Measurements from ENCODE around the gene KMT2A.

The KMT2A gene

DNA sequence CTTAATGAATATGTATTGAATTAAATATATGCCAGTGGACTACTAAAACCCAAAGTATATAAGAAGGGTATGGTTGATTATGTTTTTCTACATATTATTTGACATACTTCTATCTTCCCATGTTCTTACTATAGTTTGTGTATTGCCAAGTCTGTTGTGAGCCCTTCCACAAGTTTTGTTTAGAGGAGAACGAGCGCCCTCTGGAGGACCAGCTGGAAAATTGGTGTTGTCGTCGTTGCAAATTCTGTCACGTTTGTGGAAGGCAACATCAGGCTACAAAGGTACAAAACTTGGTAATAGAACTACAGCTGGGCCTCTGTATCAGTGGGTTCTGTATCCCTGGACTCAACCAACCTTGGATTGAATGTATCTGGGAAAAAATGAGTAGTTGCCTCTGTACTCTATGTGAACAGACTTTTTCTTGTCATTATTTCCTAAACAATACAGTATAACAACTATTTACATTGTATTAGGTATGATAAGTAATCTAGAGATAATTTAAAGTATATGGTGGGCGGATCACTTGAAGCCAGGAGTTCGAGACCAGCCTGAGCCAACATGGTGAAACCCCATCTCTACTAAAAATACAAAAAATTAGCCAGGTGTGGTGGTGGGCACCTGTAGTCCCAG is 52.3 kb downstream of the KMT2A start:
- DNase-seq (ENCODE audit: low read depth) = peak; percentile 82

DNA sequence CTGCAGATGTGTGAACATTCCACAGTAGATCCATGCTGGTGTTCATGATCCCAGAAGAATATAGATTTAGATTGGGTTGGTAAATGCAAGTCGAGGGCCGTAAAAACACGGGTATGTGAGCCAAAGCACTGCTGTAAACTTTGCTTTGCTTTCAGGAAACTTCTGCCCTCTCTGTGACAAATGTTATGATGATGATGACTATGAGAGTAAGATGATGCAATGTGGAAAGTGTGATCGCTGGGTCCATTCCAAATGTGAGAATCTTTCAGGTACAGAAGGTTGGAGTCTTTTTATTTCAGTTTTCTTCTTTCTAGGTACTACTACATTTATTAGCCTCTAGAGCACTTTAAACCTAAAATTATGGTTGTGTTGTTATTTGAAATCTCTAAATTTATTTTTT is 54.7 kb downstream of the KMT2A start:
- DNase-seq (ENCODE audit: low read depth) = no peak

DNA sequence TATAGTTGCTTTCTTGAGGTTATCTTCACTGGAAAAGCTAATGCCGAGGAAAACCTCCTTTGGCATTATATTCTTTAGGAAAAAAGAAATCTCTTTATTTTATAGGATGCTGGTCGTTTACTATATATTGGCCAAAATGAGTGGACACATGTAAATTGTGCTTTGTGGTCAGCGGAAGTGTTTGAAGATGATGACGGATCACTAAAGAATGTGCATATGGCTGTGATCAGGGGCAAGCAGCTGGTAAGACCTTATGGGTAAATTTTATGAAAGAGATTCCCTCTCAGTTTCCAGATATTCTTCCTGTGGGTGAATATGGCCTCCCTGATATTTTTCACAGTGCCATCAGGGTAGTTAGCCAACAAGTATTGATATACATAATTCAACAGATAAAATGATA is 61.5 kb downstream of the KMT2A start:
- DNase-seq (ENCODE audit: low read depth) = peak; percentile 86

DNA sequence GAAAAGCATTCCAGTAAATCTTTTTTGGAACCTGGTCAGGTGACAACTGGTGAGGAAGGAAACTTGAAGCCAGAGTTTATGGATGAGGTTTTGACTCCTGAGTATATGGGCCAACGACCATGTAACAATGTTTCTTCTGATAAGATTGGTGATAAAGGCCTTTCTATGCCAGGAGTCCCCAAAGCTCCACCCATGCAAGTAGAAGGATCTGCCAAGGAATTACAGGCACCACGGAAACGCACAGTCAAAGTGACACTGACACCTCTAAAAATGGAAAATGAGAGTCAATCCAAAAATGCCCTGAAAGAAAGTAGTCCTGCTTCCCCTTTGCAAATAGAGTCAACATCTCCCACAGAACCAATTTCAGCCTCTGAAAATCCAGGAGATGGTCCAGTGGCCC is 66.9 kb downstream of the KMT2A start:
- no peak for DNase-seq (ENCODE audit: low read depth)

DNA sequence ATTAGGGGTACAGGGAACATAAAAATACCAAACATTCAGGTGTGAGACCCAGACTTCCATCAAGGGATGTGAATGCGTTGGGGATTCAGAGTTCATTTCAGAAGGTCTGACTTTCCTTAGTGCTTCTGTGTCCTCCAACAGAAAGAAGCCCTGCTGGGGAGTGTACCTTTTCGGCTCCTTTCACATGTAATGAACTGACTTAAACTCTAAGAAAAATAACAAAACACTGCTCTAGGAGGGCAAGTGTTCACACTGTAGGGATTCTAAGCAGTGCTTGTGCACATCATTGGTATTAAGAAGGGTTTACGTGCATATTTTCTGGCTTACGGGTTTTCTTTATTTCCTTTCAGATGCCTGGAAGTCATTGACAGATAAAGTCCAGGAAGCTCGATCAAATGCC is 75.3 kb downstream of the KMT2A start:
- no peak for DNase-seq (ENCODE audit: low read depth)

DNA sequence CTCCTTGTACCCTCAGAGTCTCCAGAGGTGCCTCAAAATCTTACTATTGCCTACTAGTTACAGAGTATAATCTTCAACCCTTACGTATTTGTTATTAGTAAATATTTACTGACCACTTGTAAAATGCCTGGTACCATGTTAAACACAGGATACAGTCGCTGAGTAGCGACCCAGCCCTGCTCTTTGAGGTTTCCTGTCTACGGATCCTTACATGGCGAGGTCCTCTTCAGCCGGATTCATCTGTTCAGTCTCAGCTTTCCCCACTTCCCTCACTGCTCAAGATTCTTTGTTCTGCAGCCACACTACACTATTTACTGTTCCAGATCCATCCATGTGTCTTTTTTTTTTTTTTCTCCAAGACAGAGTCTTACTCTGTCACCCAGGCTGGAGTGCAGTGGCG is 77.8 kb downstream of the KMT2A start:
- no peak for DNase-seq (ENCODE audit: low read depth)

DNA sequence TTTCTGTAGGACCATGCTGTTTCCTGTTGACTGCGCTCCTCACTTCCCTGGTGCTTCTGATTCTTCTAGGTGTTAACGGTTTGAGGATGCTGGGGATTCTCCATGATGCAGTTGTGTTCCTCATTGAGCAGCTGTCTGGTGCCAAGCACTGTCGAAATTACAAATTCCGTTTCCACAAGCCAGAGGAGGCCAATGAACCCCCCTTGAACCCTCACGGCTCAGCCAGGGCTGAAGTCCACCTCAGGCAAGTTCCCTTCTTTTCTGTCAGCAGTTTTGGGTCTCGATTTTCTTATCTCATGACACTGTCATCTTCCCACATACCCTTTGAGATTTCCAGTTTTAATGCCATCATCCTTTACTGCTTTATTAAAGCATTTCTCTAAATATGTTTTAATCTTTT is 83.3 kb downstream of the KMT2A start:
- DNase-seq (ENCODE audit: low read depth) = no peak

DNA sequence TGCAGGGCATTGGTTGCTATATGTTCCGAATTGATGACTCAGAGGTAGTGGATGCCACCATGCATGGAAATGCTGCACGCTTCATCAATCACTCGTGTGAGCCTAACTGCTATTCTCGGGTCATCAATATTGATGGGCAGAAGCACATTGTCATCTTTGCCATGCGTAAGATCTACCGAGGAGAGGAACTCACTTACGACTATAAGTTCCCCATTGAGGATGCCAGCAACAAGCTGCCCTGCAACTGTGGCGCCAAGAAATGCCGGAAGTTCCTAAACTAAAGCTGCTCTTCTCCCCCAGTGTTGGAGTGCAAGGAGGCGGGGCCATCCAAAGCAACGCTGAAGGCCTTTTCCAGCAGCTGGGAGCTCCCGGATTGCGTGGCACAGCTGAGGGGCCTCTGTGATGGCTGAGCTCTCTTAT is 85.6 kb downstream of the KMT2A start:
- DNase-seq (ENCODE audit: low read depth) = no peak

DNA sequence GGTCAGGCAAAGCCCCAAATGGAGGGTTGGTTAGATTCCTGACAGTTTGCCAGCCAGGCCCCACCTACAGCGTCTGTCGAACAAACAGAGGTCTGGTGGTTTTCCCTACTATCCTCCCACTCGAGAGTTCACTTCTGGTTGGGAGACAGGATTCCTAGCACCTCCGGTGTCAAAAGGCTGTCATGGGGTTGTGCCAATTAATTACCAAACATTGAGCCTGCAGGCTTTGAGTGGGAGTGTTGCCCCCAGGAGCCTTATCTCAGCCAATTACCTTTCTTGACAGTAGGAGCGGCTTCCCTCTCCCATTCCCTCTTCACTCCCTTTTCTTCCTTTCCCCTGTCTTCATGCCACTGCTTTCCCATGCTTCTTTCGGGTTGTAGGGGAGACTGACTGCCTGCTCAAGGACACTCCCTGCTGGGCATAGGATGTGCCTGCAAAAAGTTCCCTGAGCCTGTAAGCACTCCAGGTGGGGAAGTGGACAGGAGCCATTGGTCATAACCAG is 86.3 kb downstream of the KMT2A start:
- peak; percentile 42 for DNase-seq (ENCODE audit: low read depth)

DNA sequence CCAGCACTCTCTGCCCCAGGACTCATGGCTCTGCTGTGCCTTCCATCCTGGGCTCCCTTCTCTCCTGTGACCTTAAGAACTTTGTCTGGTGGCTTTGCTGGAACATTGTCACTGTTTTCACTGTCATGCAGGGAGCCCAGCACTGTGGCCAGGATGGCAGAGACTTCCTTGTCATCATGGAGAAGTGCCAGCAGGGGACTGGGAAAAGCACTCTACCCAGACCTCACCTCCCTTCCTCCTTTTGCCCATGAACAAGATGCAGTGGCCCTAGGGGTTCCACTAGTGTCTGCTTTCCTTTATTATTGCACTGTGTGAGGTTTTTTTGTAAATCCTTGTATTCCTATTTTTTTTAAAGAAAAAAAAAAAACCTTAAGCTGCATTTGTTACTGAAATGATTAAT is 88.1 kb downstream of the KMT2A start:
- DNase-seq (ENCODE audit: low read depth) = no peak

DNA sequence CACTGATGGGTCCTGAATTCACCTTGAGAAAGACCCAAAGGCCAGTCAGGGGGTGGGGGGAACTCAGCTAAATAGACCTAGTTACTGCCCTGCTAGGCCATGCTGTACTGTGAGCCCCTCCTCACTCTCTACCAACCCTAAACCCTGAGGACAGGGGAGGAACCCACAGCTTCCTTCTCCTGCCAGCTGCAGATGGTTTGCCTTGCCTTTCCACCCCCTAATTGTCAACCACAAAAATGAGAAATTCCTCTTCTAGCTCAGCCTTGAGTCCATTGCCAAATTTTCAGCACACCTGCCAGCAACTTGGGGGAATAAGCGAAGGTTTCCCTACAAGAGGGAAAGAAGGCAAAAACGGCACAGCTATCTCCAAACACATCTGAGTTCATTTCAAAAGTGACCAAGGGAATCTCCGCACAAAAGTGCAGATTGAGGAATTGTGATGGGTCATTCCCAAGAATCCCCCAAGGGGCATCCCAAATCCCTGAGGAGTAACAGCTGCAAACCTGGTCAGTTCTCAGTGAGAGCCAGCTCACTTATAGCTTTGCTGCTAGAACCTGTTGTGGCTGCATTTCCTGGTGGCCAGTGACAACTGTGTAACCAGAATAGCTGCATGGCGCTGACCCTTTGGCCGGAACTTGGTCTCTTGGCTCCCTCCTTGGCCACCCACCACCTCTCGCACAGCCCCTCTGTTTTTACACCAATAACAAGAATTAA is 88.6 kb downstream of the KMT2A start:
- no peak for DNase-seq (ENCODE audit: low read depth)

DNA sequence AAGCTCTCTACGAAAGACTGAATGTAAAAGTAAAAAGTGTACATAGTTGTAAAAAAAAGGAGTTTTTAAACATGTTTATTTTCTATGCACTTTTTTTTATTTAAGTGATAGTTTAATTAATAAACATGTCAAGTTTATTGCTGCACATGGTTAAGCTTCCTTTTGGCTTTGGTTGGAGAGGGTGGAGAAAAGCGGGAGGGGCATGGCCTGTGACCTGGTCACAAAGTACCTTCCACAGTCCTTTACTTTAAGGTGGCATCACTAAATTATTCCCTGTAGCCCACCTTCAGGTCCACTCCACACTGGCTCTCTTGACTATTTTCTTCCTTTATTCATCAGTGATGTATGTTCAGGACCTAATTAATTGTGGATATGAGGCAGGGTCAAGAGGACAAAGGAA is 90.4 kb downstream of the KMT2A start:
- DNase-seq (ENCODE audit: low read depth) = no peak

DNA sequence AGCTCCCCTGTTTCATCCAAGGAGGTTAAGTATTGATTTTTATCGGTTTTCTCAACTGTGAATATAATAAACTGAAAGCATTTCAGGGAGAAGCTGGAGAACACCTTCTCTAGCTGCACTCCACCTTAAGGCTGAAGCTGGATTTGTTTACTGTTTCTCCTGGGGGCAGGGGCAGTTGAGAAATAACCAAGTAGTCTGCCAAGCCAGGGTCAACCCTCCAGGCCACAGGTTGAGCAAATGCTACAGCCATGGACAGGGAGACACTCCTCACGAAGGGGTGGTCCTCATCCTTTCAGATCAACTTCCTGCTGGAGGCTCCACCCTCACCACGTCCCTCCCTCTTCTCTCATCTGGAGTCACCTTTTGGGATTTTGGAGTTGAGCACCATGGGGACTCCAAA is 90.8 kb downstream of the KMT2A start, which contains the start of gene TTC36:
TTC36 (plus strand) TSS at position 366 of the 400 bp plus-strand sequence; CDS start at position 387, 21 bp downstream.
- no peak for DNase-seq (ENCODE audit: low read depth)

DNA sequence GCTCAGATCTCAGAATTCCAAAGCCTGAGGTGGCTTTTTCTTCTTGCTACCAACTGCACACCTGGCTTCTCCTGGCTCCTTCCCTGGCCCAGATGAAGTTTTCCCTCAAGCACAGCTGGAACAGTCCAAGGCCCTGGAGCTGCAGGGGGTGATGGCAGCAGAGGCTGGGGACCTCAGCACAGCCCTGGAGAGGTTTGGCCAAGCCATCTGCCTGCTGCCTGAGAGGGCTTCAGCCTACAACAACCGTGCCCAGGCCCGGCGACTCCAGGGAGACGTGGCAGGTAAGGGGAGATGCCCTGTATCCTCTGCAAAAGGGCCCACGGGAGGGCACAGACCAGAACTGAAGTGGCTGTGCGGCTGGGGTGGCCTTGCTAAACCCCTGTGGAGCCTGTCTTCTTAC is 92.2 kb downstream of the KMT2A start:
- DNase-seq (ENCODE audit: low read depth) = no peak

DNA sequence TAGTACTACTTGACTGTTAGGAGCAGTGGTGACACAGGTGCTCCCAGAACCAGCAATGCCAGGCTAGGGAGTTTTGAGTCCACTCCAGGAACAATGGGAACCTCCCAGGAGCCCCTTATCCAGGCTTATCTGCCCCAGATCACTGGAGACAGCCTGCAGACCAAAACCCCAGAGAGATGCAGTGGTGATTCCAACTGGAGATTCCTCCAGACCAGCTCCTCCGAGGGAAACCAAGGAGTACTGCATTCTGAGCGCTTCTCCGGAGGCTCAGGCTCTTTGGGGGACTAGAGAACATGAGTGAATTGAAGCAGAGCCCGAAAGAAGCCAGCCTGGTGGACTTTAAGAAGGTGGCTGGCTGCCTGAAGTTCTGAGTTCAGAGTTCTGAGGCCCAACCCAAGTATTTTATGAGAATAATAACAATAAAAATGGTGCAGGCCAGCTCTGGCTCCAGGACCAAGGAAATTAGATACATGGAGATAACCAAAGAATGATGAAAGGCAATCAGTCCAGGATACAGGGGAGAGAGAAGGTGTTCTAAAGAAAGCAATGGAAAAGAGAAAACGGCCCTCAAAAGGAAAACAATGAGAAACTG is 93.4 kb downstream of the KMT2A start:
- DNase-seq (ENCODE audit: low read depth) = no peak

DNA sequence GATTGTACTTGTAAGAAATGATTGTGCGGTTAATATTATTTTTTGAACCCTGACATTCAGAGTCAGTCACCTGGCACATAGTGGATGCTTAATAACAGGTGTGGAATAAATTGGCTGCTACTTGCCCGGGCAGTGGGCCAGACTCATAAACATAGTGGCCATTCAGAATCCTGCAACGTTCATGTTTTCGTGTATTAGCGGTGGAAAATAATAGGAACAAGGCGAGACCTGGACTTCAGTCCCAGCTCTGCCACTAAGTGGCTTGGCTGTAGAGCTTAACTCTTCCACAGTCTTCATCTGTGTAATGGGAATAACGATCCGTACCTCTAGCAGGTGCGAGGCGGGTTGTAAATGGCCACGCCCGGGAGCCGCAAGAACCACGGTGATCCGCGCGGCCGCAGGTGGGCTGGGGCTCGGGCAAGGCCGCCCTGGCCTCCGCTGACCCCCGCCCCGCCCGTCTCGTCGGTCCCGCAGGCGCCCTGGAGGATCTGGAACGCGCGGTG is 93.9 kb downstream of the KMT2A start:
- peak; percentile 28 for DNase-seq (ENCODE audit: low read depth)

DNA sequence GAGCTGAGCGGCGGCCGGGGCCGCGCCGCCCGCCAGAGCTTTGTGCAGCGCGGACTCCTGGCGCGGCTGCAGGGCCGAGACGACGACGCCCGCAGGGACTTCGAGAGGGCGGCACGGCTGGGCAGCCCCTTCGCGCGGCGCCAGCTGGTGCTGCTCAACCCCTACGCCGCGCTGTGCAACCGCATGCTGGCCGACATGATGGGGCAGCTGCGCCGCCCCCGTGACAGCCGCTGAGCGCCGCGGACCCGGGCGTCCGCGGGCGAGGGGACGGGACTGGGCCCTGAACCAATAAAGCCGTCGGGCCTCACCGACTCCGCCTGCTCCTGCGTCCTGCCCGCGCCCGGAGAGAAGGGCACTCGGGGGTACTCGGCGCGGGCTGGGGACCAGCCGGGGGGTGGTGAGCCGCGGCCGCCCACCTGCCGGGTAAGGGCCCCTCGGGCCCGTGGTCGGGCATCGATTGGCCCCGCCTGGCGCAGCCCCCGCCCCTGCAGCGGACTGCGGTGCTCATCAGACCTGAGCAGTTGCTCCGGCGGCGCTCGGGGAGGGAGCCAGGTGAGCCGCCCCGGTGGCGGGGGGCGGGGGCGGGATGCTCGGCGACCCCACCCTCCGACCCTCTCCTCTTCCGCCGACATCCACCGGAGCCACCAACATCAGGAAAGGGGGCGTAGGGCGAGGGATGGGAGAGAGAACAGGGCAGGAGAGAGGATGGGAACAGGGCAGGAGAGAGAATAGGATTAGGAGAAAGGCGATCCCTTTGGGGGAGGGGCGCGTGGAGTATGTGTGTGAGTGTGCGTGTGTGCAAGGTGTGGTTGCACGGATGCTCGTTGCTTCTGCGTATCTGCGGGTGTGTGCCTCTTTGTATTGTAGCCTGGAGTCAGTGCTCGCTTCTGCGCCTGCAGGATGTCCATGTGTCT is 94.6 kb downstream of the KMT2A start, which contains the start of gene TMEM25:
TMEM25 (plus strand) TSS at position 510 of the 914 bp plus-strand sequence. CDS start 610 bp downstream, outside the sequence.
- peak; percentile 49 for DNase-seq (ENCODE audit: low read depth)

DNA sequence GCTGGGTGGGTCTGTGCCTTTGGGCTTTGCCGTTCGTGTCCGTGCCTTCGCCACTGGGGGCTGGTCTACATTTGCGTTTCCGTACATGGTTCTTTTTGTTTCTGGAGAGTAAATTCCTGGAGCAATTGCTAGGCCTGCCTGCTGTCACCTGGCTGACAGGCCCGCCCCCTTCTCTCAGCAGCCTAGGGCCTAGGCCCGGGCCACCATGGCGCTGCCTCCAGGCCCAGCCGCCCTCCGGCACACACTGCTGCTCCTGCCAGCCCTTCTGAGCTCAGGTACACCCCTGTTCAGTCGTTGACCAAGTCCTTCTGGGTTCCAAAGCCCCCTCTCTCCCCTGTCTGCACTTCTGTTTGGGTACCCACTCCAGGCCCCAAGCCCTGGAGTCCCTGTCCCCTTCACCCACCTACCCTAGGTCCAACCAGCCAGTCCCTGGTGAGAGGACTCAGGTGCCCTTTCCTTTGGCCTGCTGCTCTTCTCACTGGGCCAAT is 95.3 kb downstream of the KMT2A start:
- DNase-seq (ENCODE audit: low read depth) = no peak

DNA sequence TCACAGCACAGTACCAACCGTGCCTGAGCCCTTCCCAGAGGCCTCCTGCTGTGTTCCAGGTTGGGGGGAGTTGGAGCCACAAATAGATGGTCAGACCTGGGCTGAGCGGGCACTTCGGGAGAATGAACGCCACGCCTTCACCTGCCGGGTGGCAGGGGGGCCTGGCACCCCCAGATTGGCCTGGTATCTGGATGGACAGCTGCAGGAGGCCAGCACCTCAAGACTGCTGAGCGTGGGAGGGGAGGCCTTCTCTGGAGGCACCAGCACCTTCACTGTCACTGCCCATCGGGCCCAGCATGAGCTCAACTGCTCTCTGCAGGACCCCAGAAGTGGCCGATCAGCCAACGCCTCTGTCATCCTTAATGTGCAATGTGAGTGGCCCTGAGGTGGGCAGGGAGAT is 95.8 kb downstream of the KMT2A start:
- no peak for DNase-seq (ENCODE audit: low read depth)

DNA sequence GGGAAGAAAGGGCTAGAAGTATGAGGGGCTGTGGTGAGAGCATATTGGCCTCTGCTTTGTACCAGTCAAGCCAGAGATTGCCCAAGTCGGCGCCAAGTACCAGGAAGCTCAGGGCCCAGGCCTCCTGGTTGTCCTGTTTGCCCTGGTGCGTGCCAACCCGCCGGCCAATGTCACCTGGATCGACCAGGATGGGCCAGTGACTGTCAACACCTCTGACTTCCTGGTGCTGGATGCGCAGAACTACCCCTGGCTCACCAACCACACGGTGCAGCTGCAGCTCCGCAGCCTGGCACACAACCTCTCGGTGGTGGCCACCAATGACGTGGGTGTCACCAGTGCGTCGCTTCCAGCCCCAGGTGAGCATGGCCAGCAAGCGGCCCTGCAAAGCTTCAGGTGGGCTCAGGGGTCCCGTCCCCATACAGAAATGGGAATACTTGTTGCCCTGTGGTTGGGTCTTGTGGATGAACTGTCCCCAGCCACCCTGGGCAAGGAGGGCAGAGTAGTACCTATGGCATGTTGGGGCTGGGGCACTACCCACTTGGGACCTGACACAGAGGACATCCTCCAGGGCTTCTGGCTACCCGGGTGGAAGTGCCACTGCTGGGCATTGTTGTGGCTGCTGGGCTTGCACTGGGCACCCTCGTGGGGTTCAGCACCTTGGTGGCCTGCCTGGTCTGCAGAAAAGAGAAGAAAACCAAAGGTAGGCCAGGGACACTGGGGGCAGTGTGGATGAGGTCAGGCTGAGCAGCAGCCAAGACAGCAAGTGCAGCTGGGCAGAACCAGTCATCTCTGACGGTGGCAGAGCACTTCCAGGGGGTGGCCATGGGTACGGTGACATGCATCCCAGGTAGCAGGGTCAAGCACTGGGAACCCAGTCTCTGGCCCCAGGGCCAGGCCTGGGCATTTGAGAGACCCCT is 96.8 kb downstream of the KMT2A start:
- no peak for DNase-seq (ENCODE audit: low read depth)

All from iris pigment epithelial cell (primary cell).